ENCODE measurements around the gene CDC6. TPM values are rescaled to one million over a fixed set of nuclear protein-coding genes. Genes with fewer than 3 reads are reported as not detected.
A peak's percentile ranks its signal among the peaks of the same experiment; 100 is the strongest.

CDC6 gene
- total and polyA plus RNA-seq, 2 donors (not counting 1 experiment from before 2014, with no cell fraction given): 0.69 to 2.2 TPM

DNA sequence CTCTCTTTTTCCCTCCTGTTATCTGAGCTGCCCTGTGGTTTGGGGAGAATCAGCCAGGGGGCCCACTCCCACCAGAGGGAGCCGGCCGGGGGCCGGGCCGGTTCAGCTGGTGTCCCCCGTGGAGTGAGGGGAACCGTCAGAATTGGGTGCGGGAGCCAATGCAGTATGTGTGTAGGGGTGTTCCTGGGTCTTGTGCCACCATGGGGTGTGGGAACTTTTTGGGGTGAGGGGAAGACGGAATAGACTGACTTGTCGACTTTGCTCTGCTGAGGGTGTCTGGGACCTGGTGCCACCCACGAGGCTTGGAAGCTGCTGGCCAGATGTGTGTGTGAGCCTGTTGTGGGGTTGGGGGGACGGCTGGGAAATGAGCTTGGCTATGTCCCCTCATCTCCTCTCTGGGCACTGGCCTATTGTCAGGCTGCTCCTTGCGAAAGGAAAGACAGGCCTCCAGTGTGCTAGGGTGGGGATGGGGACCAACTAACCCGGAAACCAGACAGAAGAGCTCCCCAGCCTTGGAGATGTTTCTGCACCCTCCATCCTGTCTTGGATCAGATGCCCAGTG, 31.2 kb downstream of the CDC6 start:
- Histone ChIP-seq H3K4me2 (replicated peaks; ENCODE audit: low read depth, low read length, poor library complexity, severe bottlenecking) (peak overlapping the region; percentile 98), H3K9me3 (ENCODE audit: control extremely low read depth in 1 of 3, control insufficient read depth in 2 of 3, insufficient read depth in 1 of 3, low read length in 2 of 3) (no peaks in the 10 kb centered on the region), H3K36me3 (replicated peaks in 1 of 2; ENCODE audit: control extremely low read depth in 1 of 2, control insufficient read depth in 1 of 2, extremely low read depth in 1 of 2, insufficient read depth in 2 of 2, low read length in 1 of 2) (no peaks in the 10 kb centered on the region), H4K20me1 (ENCODE audit: control insufficient read depth, insufficient read depth, low read length, poor library complexity, severe bottlenecking) (peaks cover 8% of the 10 kb centered on the region), H3K4me3 (ENCODE audit: control extremely low read depth in 1 of 5, extremely low read depth in 1 of 5, insufficient read depth in 1 of 5, low read depth in 2 of 5, low read length in 4 of 5) (peak overlapping the region; percentile 82 to 100 (median 93)), H3K27me3 (replicated peaks in 1 of 4; ENCODE audit: control extremely low read depth in 1 of 4, control insufficient read depth in 3 of 4, insufficient read depth in 4 of 4, low read length in 3 of 4) (no peaks in the 10 kb centered on the region), H3K4me1 (ENCODE audit: control insufficient read depth in 2 of 2, insufficient read depth in 2 of 2, low read length in 2 of 2) (peaks cover 64 to 85% of the 10 kb centered on the region in 2 donors), H3K9ac (ENCODE audit: low read length) (peak overlapping the region; percentile 92), H3K79me2 (ENCODE audit: control insufficient read depth, insufficient read depth, low read length) (peaks cover 73% of the 10 kb centered on the region), H3K27ac (ENCODE audit: low read length in 2 of 2) (peak overlapping the region; percentile 95 to 96), H2AFZ (ENCODE audit: insufficient read depth, low read depth, low read length, poor library complexity, severe bottlenecking) (peak overlapping the region; percentile 63)
- H3K4me3 Mint-ChIP-seq: peak overlapping the region; percentile 97
- ATAC-seq (ENCODE audit: low read depth) (no peak), DNase-seq (no peak)
- ChIA-PET CTCF (interaction anchor here (0.7 to 9.8 kb wide), 11 partner anchors 9 to 296 kb away, joined by 3 to 119 read pairs (median 4); partner anchors contain the start of gene RARA), POLR2A (interaction anchor here (0.6 to 1.7 kb wide), 7 partner anchors 9 to 229 kb away, joined by 3 to 6 read pairs (median 4); partner anchors contain the start of gene RARA)
- TF ChIP-seq CTCF (IDR thresholded peaks at IDR 0.05): no peak
- no peak for TF ChIP-seq EZH2 (IDR thresholded peaks at IDR 0.05; ENCODE audit: borderline replicate concordance, insufficient read depth, low read depth, low read length, poor library complexity, severe bottlenecking)
- intact Hi-C loops (cut with micrococcal nuclease): loop anchor here (1.0 kb wide), 5 partner anchors 7 to 31 kb away; partner anchors contain the start of gene RARA
- H3K27ac Mint-ChIP-seq: peak overlapping the region; percentile 100
- peaks cover 80% of the 10 kb centered on the region for H3K4me1 Mint-ChIP-seq
- 15% methylated on average over 13 of the region's 13 CpGs for WGBS (ENCODE audit: insufficient coverage)
- H3K27me3 Mint-ChIP-seq: no peaks in the 10 kb centered on the region
- no peaks in the 10 kb centered on the region for H3K9me3 Mint-ChIP-seq (ENCODE audit: insufficient read depth)

Measured in B cell (primary cell).